ENCODE measurements around the gene COL4A1. TPM values are rescaled to one million over a fixed set of nuclear protein-coding genes. Genes with fewer than 3 reads are reported as not detected.

Gene COL4A1
- polyA plus RNA-seq, 3 donors = 552 to 601 (median 564) TPM

DNA sequence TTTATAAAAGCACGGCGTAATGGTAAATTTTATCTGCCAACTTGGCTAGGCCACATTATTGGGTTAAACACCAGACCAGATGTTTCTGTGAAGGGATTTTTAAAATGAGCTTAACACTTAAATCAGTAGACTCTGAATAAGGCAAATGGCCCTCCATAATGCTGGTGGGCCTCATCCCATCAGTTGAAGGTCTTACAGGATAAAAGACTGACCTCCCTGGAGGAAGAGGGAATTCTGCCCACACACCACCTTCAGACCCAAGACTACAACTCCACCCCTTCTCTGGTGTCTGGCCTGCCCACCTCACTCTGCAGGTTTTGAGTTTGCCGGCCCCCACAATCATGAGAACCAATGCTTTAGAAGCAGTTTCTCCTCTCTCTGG lies 96.4 kb downstream of the COL4A1 start:
- DNase-seq (ENCODE audit: low read depth in 3 of 3, low spot score in 2 of 3) = no peak

DNA sequence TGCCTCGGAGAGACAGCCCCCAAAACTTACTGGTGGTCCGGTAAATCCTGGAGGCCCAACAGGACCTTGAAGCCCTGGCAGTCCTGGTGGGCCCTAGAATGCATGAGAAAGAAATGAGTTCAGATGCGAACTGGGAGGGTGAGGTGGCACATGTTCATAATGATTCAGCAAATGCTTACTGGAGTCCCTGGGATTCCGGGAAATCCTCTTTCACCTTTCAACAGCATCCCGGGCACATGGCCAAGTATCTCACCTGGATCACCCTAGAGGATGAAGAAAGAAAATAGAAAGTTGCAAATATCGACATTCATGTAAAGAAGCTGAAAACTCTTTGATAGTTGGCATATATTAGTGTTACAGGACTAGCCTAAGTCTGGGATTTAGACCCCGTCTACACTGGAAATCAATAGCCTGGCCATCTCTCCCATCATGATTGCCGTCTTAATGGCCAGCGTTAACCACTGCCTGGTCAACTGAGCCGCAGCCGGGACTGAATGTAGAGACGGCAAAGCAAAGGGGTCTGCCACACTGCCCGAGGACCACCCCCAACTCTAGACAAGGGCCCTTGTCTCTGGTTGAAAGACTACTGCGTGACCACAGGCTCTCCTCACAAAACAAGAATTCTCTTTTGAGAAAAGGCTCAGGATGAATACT lies 96.9 kb downstream of the COL4A1 start:
- no peak for DNase-seq (ENCODE audit: low read depth in 3 of 3, low spot score in 2 of 3)

DNA sequence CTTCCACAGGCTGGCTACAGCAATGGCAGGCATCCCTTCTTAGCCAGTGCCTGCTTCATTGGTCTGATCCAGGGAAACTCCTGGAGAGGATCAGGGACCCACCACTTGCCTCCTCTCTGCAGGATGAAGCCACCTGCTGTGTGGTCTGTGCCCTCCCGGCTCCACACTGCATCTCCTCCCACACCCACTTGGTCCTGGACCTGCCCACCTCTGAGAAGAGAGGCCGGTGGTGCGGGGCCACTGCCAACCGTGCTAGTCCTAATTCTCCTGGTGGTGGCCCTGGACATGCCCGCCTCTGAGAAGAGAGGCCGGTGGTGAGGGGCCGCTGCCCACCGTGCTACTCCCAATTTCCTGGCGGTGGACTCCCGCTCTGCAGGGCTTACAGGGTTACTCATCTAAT lies 98.8 kb downstream of the COL4A1 start:
- no peak for DNase-seq (ENCODE audit: low read depth in 3 of 3, low spot score in 2 of 3)

DNA sequence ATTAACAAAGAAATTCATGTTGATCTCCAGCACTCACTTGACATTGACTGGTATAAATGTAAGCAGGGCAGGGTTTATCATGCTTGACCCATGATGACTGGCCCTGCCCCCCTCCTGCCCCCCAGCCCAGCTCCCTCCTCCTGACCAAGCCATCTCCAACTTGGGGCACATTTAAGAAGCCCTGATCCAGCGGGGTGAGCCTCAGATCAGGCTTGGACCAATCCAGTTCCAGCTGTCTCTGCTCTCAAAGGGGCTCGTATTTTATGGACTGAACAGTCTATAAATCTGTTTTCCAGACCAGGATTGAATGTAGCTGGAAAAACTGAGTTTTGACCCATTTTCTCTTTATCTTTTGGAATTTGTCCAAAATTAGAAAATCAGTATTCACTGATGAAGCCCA lies 100.0 kb downstream of the COL4A1 start:
- no peak for DNase-seq (ENCODE audit: low read depth in 3 of 3, low spot score in 2 of 3)

DNA sequence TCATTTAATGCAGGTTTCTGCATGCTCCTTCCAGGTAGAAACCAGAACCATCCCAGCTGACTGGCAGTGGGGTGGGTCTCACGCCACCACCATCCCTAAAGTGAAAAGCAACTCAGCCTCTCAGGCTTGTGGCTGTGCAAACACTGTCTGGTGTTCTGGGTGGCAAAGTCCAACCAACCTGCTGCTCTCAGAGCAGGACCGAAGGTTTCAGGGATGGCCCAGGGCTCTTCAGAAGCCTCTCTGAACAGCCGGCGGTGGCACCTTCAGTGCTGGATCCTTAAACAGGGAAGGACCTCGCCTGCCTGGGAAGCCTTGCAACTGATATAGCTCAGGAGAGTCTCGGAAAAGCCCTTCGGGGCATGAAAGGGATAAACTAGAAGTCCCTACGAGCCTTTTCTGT lies 100.8 kb downstream of the COL4A1 start:
- no peak for DNase-seq (ENCODE audit: low read depth in 3 of 3, low spot score in 2 of 3)

DNA sequence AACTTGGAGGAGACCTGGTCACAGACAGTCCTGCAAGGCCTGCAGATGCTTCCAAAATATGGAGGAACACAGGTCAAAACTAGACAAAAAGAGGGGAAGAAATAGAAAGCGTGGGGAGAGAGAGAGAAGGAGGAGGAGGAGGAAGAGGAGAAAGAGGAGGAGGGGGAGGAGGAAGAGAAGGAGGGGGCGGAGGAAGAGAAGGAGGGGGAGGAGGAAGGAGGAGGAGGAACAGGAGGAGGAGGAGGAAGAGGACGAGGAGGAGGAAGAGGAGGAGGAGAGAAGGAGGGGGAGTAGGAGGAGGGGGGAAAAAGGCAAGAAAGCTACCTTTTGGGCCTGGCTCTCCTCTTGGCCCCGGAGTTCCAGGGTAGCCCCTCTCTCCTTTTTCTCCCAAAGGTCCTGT lies 105.8 kb downstream of the COL4A1 start:
- DNase-seq (ENCODE audit: low read depth in 3 of 3, low spot score in 2 of 3) = no peak

DNA sequence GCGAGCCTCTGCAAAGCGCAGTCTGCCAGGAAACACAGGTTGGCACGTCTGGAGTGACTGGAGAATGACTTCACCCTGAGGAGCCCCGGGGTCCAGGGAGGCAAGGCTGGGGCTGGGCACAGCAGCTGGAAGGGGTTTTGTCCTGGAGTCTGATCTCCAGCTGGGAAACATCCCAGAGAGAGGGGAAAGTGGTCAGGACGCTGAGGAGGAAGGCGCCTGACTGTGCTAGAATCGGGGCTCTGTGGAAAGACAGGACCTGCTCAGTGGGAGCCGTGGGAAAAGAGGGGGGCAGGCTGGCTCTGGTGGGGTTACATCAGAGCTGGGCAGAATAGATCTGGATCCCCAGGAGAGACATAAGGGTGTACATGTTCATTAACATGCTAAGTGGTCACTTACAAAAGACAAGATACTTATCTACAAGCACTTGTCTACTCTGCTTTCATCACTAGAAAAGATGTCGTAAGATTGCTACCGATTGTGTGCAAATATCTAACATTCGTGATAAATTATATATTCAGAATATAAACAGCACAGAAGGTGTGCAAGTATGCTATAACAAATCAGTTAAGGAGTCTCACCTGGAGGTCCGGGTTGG lies 106.6 kb downstream of the COL4A1 start:
- DNase-seq (ENCODE audit: low read depth in 3 of 3, low spot score in 2 of 3) = no peak

DNA sequence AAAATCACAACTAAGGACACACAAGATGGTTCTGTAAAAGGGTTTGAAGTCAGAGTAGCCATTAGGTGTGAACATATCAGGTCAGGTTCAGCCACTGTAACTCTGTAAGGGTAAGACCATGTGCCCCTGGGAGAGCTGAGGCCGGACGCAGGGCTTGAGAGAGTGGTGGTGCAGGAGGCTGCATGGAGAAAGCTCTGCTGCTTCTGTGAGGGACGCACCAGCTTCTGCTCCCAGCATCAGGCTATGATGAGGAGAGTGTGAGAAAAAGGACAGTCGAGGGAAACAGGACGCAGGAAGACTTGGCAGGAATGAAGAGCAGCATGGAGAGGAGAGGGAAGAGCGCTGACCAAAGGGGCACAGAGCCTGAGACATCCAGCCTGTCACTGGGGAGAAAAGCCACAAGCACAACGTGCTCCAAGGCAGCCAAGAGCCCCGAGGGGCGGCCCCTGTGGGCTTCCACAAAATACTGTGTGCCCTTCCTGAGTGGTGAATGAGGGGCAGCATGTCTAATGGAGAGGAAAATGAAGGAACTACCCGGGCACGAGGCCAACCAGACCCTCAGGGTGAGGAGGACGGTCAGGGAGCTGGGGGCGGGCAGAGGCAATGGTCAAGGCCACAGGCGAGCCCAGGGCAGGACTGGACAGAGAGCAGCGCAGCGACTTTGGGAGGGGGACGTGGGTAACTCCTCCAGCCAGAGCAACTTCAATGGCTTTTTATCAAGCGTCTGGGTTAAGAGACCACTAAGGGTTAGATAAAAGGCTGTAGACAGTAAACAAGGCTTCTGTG lies 107.7 kb downstream of the COL4A1 start:
- no peak for DNase-seq (ENCODE audit: low read depth in 3 of 3, low spot score in 2 of 3)

DNA sequence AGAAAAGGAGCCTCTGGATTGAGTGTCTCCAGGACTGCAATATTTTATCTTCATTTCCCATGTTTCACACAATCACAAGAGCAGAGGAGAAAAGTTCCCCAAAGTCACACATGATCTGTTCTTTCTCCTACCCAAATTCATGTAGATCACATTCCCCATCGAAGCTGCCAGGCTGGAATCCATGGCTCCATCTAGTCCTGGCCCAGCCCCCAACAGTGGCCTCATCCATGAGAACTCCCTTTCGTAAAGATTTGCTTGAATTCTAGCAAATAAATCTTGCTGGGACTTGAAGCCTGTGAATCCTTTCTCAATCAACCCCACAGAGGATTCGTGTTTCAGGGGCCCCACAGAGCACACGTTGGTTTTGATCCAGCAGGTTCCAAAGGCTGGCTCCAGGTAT lies 109.5 kb downstream of the COL4A1 start:
- DNase-seq (ENCODE audit: low read depth in 3 of 3, low spot score in 2 of 3) = no peak

DNA sequence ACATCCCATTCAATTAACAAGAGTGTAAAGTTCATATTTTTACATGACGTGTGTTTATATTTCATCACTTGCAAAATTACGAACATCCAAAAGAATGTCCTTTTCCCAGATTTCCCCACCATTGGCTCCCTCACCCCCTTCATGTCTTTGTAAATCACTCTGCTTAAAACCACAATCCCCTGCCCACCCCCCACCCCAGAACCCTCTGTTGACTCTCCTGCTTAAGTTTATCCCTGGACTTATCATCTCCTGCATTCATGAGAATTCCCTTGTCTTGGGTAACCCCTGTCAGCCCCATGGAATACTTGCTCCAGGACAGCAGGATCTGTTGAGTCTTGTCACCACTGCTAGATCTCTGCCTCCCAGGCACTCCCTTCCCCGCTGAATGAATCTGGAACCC lies 109.9 kb downstream of the COL4A1 start:
- DNase-seq (ENCODE audit: low read depth in 3 of 3, low spot score in 2 of 3) = no peak

DNA sequence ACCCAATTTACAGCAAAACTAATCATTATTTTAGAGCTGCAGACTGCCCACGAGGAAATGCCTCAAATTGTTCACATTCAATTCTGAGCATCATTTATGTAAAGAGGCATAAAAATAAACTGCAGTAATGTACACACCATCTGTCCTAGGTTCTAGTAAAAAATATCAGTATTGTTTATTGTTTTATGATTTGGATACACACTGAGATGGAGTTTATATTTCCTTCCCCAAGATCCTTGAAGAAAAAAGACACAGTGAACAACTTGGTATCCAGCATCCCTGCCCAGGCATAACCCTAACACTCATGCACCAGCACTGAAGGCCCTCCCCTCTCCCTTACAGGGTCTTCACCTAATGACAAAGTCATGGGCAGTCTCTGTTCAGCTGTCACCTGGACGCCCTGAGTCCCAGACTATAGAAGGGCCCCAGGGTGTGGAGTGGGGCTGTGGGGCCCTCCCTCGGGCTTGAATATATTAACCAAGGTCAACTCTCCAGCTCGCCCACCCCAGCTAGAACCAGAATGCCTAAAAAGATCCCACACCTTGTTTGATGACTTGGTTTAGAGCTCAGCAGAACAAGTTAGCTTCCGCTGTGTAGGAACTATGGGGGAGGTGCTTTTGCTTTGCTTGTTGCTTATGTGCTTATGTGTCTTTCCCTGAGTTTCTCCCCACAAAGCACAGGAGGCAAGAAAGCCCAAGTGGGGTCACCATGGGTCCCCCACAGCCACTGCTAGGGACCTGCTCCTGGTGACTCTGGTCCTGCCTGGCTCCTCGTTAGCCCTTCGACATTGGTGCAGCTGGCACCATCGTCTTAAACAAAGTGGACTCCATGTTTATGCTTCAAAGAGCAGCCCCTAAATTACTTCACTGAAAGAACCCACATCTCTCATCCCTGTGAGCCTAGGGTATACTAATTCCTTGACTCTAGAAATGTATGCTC lies 111.1 kb downstream of the COL4A1 start:
- DNase-seq (ENCODE audit: low read depth in 3 of 3, low spot score in 2 of 3) = no peak

DNA sequence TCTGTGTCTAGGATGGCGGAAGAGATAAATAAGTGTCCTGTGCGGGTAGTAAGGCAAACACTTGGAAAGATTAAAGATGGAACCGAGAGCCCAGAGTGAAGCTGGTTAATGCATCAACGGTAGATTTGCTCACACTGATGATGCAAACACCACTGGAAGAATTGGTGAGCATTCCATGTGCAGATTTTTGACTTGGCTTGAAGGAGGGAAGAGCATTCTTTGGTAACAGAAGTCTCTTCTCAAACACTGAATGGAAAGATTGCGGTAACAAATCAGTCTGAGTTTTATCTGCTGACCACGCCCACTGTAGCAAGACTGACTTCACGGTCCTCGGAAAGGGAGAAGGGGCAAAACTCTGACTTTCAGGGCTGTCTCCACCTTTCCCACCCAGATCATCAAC lies 112.5 kb downstream of the COL4A1 start:
- no peak for DNase-seq (ENCODE audit: low read depth in 3 of 3, low spot score in 2 of 3)

DNA sequence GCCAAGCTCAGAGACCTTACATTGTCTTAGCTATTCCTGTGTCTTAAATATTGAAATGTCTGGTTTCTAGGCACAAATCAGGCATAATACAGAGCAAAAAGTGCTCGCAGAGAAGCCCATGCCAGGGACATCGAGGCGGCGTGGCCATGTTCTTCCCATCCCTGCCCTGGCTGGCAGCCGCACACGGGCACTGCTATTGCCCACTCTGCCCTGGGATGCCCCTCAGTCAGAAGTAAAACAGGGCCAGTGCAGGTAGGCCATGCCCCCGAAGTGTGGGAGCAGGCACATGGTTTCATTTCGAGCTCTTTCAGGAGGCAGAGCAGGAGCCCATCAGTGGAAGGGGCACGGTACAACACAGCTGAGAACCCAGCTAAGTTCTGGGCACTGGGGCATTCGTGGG lies 113.5 kb downstream of the COL4A1 start:
- DNase-seq (ENCODE audit: low read depth in 3 of 3, low spot score in 2 of 3) = no peak

DNA sequence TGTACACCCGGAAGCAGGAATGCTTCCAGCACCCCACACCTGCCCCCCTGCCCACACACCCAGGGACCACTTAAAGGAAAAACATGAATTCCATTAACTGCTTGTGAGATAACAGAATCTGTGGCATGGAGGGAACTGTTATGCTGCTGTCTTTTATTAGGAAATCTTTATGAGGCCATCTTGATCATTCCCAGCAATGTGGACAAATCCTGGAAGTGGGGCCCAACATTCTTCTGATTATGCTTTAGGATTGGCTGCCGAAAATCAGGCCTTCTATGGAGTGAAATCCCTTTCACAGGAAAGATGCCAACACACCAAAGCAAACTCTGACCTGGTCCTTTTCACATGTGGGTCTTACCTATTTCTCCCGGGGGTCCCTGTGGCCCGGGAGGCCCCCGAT lies 114.5 kb downstream of the COL4A1 start:
- no peak for DNase-seq (ENCODE audit: low read depth in 3 of 3, low spot score in 2 of 3)

DNA sequence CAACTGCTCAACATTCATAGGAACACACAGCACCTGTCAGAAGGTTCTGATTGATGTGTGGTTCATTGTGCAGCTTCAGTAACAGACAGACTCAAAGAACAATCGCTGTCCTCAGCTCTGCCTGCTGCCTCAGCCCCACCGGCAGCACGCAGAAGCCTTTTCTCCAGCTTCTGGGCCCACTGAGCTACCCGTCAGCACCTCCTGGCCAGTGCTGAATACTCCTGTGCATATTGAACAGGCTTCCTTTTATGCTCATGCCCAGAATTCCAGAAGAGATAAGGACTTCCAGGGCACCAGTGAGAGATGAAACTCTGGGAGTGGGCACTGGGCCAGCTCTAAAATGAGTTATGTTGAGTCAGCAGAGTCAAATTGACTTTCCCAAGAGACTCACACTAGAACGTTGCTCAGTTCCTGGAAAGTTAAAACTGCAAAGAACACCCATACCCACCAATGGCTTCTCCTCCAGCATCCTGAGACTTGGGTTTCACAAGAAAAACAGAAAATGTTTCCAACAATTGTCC lies 119.3 kb downstream of the COL4A1 start:
- DNase-seq (ENCODE audit: low read depth in 3 of 3, low spot score in 2 of 3) = no peak

DNA sequence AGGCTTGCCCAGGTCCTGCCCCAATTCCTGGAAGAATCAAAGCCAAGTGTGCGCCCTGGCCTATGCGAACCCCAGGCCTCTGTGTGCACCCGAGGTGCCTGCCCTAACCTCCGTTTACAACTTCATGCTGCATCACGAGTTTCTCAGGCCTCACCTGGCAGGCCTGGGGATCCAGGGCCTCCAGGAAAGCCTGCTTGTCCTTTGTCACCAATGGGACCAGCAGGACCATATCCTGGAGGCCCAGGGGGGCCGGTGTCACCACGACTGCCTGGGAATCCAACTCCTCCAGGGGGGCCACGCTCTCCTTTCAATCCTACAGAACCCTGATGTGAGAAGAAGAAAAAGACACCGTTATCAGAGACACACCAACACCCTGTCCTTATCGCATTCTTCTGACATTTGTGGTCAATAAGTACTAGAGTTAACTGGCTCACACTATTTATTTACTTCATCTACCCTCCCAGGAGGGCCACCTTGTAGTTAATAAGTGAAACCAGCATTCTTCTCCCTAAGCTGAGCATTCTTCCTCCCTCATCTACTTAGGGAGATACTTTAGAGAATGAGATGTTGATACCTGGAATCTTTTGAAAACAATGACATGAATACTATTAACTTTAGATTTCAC lies 120.6 kb downstream of the COL4A1 start:
- DNase-seq (ENCODE audit: low read depth in 3 of 3, low spot score in 2 of 3) = no peak

DNA sequence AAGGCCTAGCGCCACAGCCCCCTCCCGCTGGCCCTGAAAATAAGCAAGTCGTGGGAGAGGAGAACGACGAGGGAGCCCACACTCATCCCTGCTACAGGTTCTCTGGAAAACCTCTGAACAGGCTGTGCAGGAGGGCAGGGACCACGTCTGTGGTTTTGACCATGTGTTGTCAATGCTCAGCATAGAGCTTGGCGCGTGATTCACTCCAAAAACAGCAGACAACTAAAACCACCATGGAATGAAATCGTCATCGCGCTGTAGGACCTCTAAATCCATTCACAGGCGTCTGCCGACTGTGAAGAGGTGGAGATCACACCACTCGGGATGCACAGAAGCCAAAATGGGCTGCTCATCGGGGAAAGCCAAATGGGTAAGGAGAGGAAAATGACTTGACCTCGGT lies 121.3 kb downstream of the COL4A1 start:
- DNase-seq (ENCODE audit: low read depth in 3 of 3, low spot score in 2 of 3) = no peak

DNA sequence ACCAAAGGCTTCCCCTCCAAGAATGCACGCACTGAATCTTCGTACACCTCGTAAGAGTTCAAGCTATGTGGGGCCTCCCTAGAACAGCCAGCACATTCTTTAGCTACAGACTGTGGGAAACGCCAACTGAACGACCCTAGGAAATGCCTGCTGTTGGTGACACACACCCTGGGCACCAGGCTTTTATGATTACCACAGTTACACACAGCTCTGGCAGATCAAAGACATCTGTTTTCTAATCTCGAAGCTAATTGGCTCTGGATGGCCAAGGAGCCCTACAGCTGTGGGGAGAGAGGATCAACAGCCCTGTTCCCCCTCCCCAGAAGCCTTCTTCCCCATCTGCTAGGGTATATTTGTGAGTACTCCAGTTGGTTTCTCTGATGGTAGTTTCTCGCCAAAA lies 123.0 kb downstream of the COL4A1 start:
- DNase-seq (ENCODE audit: low read depth in 3 of 3, low spot score in 2 of 3) = no peak

DNA sequence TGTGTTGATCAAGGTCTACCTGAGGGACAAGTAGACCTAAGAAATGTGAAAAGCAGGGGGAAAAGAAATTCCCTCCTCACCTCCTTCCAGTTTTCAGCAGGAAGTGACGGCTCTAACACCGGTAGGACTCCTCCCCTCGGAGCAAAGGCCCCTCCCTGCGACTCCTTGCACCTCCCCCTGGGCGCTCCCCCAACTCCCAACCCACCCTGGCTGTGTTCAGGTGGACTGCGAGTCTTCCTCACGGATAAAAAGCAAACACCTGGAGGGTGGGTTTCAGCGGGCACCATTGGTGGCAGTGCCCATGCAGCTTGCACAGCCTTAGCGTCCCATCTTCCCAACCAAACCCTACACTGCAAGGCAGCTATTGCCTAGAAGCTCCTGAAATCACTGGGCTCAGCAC lies 124.5 kb downstream of the COL4A1 start:
- DNase-seq (ENCODE audit: low read depth in 3 of 3, low spot score in 2 of 3) = no peak

DNA sequence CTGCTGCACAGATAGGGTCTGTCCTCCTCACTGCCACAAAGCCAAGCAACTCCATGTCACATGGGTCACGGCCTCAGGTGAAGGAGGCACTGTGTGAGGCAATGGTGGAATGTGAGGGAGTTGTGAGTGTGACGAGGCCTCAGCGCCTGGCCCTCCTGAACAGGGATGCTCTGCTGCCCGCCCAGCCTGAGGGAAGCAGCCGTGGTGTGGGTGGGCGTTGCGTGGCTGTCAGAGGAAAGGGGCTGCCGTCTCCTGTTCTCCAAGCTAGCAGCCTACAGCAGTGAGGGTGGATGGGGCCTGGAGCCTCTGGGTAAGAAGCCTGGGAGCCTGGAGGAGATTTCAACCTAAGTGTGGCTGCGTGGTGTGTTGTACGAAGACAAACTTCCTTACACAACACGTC lies 125.0 kb downstream of the COL4A1 start:
- DNase-seq (ENCODE audit: low read depth in 3 of 3, low spot score in 2 of 3) = no peak

DNA sequence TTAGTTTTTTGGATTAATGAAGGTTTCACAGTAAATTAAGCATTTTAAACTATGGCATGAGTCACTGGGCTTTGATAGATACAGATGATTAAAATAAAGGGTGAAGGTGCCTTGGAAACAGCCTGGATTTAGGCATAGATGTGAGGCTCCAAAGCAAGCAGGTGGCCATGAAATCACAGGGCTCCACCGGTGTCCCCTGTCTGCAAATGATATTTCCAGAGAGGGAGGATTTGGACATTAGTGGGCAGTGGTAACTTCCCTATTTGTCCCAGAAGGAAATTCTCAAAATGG lies 127.2 kb downstream of the COL4A1 start:
- DNase-seq (ENCODE audit: low read depth in 3 of 3, low spot score in 2 of 3) = no peak

Data from right renal cortex interstitium (tissue), 3 donors.